Measurements from ENCODE around the gene LCK.

LCK gene

GRCh38 chr1:32329931-32330466 lies 78.9 kb downstream of the LCK start:
- DNase-seq: no peak

- DNase-seq: no peak
Measured at GRCh38 chr1:32330558-32331151, 79.6 kb downstream of the LCK start.

- no peak for DNase-seq
Measured at GRCh38 chr1:32331549-32331948, 80.5 kb downstream of the LCK start.

GRCh38 chr1:32332290-32333079 lies 81.4 kb downstream of the LCK start:
- no peak for DNase-seq

- DNase-seq: no peak
Measured at GRCh38 chr1:32333251-32333963, 82.3 kb downstream of the LCK start.

- DNase-seq: no peak
Measured at GRCh38 chr1:32334274-32334861, 83.3 kb downstream of the LCK start.

- peak; percentile 68 to 70 for DNase-seq
Measured at GRCh38 chr1:32334864-32335534, 83.9 kb downstream of the LCK start.

- no peak for DNase-seq
Measured at GRCh38 chr1:32335535-32335789, 84.4 kb downstream of the LCK start.

All from CD4-positive, alpha-beta T cell treated with Interleukin-1 beta for 1 hour (primary cell).